ACC112 (cell line): ENCODE measurements around the gene CROCC2.

Experiments
- H2AFZ ChIP-seq: fragments of 200-600 bp; sonication (generic); one replicate; pipeline ENCODE4 v1.6.0; 2017; ENCODE audit warnings: antibody characterized with exemption, low read length; ENCODE audit not compliant: unreplicated experiment
- H3K27ac ChIP-seq: fragments of 200-600 bp; sonication (generic); 2 replicates; pipeline ENCODE4 v1.5.1; 2014; ENCODE audit warnings: low read depth, mild to moderate bottlenecking, antibody characterized with exemption, low read length, moderate library complexity
- H3K27me3 ChIP-seq: fragments of 200-600 bp; sonication (generic); 2 replicates; pipeline ENCODE4 v1.6.1; 2014; ENCODE audit warnings: mild to moderate bottlenecking, antibody characterized with exemption, low read length, moderate library complexity, mixed read lengths; ENCODE audit not compliant: insufficient read depth
- H3K36me3 ChIP-seq: fragments of 200-600 bp; sonication (generic); 2 replicates; pipeline ENCODE4 v1.6.1; 2016; ENCODE audit warnings: mild to moderate bottlenecking, antibody characterized with exemption, low read length, moderate library complexity, mixed read lengths; ENCODE audit not compliant: insufficient read depth
- H3K4me1 ChIP-seq: fragments of 200-600 bp; sonication (generic); one replicate; pipeline ENCODE4 v1.6.1; 2016; ENCODE audit warnings: low read length, mixed read lengths; ENCODE audit not compliant: insufficient read depth, unreplicated experiment, control insufficient read depth
- H3K4me3 ChIP-seq: fragments of 200-600 bp; sonication (generic); 2 replicates; pipeline ENCODE4 v1.5.1; 2014; ENCODE audit warnings: mild to moderate bottlenecking, low read depth, low read length
- H3K79me2 ChIP-seq: fragments of 200-600 bp; sonication (generic); one replicate; pipeline ENCODE4 v1.6.0; 2016; ENCODE audit warnings: low read length; ENCODE audit not compliant: control insufficient read depth, unreplicated experiment, insufficient read depth

The CROCC2 gene

GRCh38 chr2:240947607-240948006 lies 41.5 kb downstream of the CROCC2 start:
- H3K36me3 ChIP-seq: no peaks in the 10 kb centered on the region
- no peak overlapping the region for H3K27ac ChIP-seq
- no peak overlapping the region for H3K4me3 ChIP-seq
- H3K27me3 ChIP-seq: peaks cover 6% of the 10 kb centered on the region; the same call in 1 of the 2 replicates
- no peaks in the 10 kb centered on the region for H3K79me2 ChIP-seq
- no peaks in the 10 kb centered on the region for H3K4me1 ChIP-seq
- H2AFZ ChIP-seq: no peak overlapping the region

- H3K27me3 ChIP-seq: peaks cover 6% of the 10 kb centered on the region; the same call in 1 of the 2 replicates
- H3K36me3 ChIP-seq: no peaks in the 10 kb centered on the region
- H3K4me3 ChIP-seq: no peak overlapping the region
- no peak overlapping the region for H3K27ac ChIP-seq
- H2AFZ ChIP-seq: no peak overlapping the region
- H3K4me1 ChIP-seq: no peaks in the 10 kb centered on the region
- no peaks in the 10 kb centered on the region for H3K79me2 ChIP-seq
Measured at GRCh38 chr2:240948086-240948485, 42.0 kb downstream of the CROCC2 start.

- Histone ChIP-seq H2AFZ (no peak overlapping the region), H3K79me2 (no peaks in the 10 kb centered on the region), H3K27ac (no peak overlapping the region), H3K4me3 (no peak overlapping the region), H3K36me3 (no peaks in the 10 kb centered on the region), H3K4me1 (no peaks in the 10 kb centered on the region), H3K27me3 (peaks cover 6% of the 10 kb centered on the region; the same call in 1 of the 2 replicates)
Measured at GRCh38 chr2:240948905-240949790, 43.0 kb downstream of the CROCC2 start.

- H3K36me3 ChIP-seq: no peaks in the 10 kb centered on the region
- H3K79me2 ChIP-seq: no peaks in the 10 kb centered on the region
- H3K27me3 ChIP-seq: peaks cover 7% of the 10 kb centered on the region; the same call in 1 of the 2 replicates
- H3K4me3 ChIP-seq: no peak overlapping the region
- H2AFZ ChIP-seq: no peak overlapping the region
- no peak overlapping the region for H3K27ac ChIP-seq
- H3K4me1 ChIP-seq: no peaks in the 10 kb centered on the region
Measured at GRCh38 chr2:240949791-240950705, 43.9 kb downstream of the CROCC2 start.

- no peaks in the 10 kb centered on the region for H3K79me2 ChIP-seq
- peaks cover 11% of the 10 kb centered on the region for H3K27me3 ChIP-seq
- H2AFZ ChIP-seq: no peak overlapping the region
- no peaks in the 10 kb centered on the region for H3K36me3 ChIP-seq
- no peak overlapping the region for H3K27ac ChIP-seq
- no peak overlapping the region for H3K4me3 ChIP-seq
- H3K4me1 ChIP-seq: no peaks in the 10 kb centered on the region
Measured at GRCh38 chr2:240951045-240951594, 45.0 kb downstream of the CROCC2 start.

GRCh38 chr2:240952496-240953246 lies 46.5 kb downstream of the CROCC2 start:
- Histone ChIP-seq H3K4me3 (no peak overlapping the region), H3K27me3 (peaks cover 11% of the 10 kb centered on the region), H2AFZ (no peak overlapping the region), H3K27ac (no peak overlapping the region), H3K36me3 (no peaks in the 10 kb centered on the region), H3K4me1 (no peaks in the 10 kb centered on the region), H3K79me2 (no peaks in the 10 kb centered on the region)

- Histone ChIP-seq H3K27me3 (peaks cover 11% of the 10 kb centered on the region), H2AFZ (no peak overlapping the region), H3K79me2 (no peaks in the 10 kb centered on the region), H3K36me3 (no peaks in the 10 kb centered on the region), H3K27ac (no peak overlapping the region), H3K4me3 (no peak overlapping the region), H3K4me1 (peaks cover 5% of the 10 kb centered on the region)
Measured at GRCh38 chr2:240953426-240954410, 47.6 kb downstream of the CROCC2 start.

- Histone ChIP-seq H3K4me3 (no peak overlapping the region), H3K36me3 (no peaks in the 10 kb centered on the region), H2AFZ (no peak overlapping the region), H3K27ac (no peak overlapping the region), H3K79me2 (no peaks in the 10 kb centered on the region), H3K4me1 (peaks cover 5% of the 10 kb centered on the region), H3K27me3 (peaks cover 11% of the 10 kb centered on the region)
Measured at GRCh38 chr2:240954436-240955305, 48.5 kb downstream of the CROCC2 start.
